Sigmoid colon (tissue), 7 donors: ENCODE data around the gene TMEM86A. TPM values are rescaled to one million over a fixed set of nuclear protein-coding genes. Genes with fewer than 3 reads are reported as not detected.
A peak's percentile ranks its signal among the peaks of the same experiment; 100 is the strongest.

Source experiments
- DNase-seq: peaks from one replicate; pipeline ENCODE4 v3.0.0-alpha.2; 2019
- H3K27ac ChIP-seq, 4 donors: fragments of 200-600 bp; sonication (generic); one replicate each; pipeline ENCODE4 v1.5.1; 2016 to 2019; ENCODE audit warnings: mild to moderate bottlenecking in 1 of 4
- H3K27me3 ChIP-seq, 3 donors: fragments of 200-600 bp; sonication (generic); one replicate each; pipeline ENCODE4 v1.5.1; 2019; ENCODE audit warnings: mild to moderate bottlenecking in 1 of 3
- H3K36me3 ChIP-seq, 4 donors: fragments of 200-600 bp; sonication (generic); one replicate each; pipeline ENCODE4 v1.5.1; 2016 to 2019
- H3K4me1 ChIP-seq, 4 donors: fragments of 200-600 bp; sonication (generic); one replicate each; pipeline ENCODE4 v1.5.1; 2017 to 2019
- H3K4me3 ChIP-seq, 4 donors: fragments of 200-600 bp; sonication (generic); one replicate each; pipeline ENCODE4 v1.5.1; 2017 to 2019; ENCODE audit warnings: mild to moderate bottlenecking in 2 of 4, moderate library complexity in 1 of 4
- H3K9me3 ChIP-seq, 4 donors: fragments of 200-600 bp in 3 of 4; sonication (generic) in 3 of 4; one replicate each; pipeline versions ENCODE4 v1.5.1 to v1.6.1; 2013 to 2019
- EP300 ChIP-seq, 4 donors: sonication (generic); formaldehyde crosslinking; IDR thresholded peaks; one replicate each; pipeline ENCODE4 v1.6.1; 2017; ENCODE audit warnings: antibody characterized with exemption in 4 of 4
- POLR2A ChIP-seq, 2 donors: fragments of 450-650 bp; IDR thresholded peaks; one replicate each; pipeline ENCODE4 v1.6.1; 2016; ENCODE audit warnings: antibody characterized with exemption in 2 of 2, mild to moderate bottlenecking in 2 of 2, moderate library complexity in 2 of 2
- POLR2AphosphoS5 ChIP-seq, 4 donors: sonication (generic); formaldehyde crosslinking; IDR thresholded peaks; one replicate each; pipeline ENCODE4 v1.6.1; 2017; ENCODE audit warnings: antibody characterized with exemption in 4 of 4
- WGBS, 2 donors: extraction: QIAGEN DNeasy Blood & Tissue Kit; methylation state at CpG; one replicate each; pipeline ENCODE4 v1.1.7; 2013; 5-methylcytosine and 5-hydroxymethylcytosine counted together
- intact Hi-C: fragments of 100-400 bp; cut with DNase I; formaldehyde crosslinking; loops from one replicate; pipeline ENCODE4 v1.15.1; 2023
- polyA plus RNA-seq, 3 donors: library from polyadenylated mRNA; stranded (reverse); fragments of 200-250 nt; gene quantifications; one replicate each; pipeline ENCODE4 v1.2.3, GENCODE V29; 2013
- total RNA-seq, 4 donors: library from RNA; depleted of rRNA; stranded (reverse); fragments of >200 nt; gene quantifications; one replicate each; pipeline ENCODE4 v1.1.0, GENCODE V29; 2016
- TF ChIP-seq, protein P1 (sequence below), 4 experiments: fragments of 450-650 bp in 3 of 4; fragments of 200-600 bp in 1 of 4; IDR thresholded peaks; one replicate each; pipeline ENCODE4 v1.5.1; 2016 to 2019; ENCODE audit warnings: antibody characterized with exemption in 4 of 4, mild to moderate bottlenecking in 3 of 4, moderate library complexity in 2 of 4
- donor health status: healthy with polysubstance abuse.
- donor health status: Bipolar disorder and iron deficiency.
- donor health status: healthy.

TMEM86A gene
- total and polyA plus RNA-seq, 7 donors = 1.7 to 5.3 (median 3.7) TPM

DNA sequence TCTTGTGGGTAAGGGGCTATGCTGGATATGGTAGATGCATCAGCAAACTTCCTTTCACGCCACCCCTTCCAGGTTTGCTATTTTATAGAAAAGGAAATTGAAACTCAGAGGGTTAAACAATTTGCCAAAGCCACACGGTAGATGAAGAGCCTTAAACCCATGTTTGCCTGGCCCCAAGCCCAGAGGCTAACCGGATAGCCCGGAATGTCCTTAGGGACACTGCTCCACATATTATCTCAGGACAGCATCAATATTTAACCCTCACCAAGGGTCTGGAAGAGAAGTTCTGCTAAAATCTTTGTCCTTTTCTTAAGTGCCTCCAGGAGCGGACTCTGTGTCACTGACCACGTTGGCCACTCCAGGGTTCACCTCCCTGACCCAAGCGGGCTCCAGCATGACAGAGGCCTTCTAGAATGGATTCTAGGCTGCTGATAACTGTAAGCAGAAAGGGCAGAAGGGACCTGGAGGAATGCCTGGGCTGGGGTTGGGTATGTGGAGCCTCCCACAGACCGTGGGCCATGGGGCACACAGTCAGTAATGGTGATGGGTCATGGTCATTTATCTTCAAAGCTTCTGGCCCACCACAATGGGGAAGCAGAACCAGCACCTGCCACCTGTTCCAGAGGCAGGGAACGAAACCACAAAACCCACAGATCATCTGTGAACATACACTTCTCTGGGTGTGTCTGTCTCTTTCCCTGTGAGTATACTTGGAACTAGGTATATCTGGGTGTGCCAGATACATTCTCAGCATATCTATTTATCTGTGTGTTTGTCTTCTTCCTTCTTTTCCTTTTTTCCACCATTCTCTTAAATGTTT lies 5.4 kb upstream of the TMEM86A start:
- Histone ChIP-seq H3K27me3 (no peaks in the 10 kb centered on the region), H3K4me3 (no peak overlapping the region), H3K36me3 (no peaks in the 10 kb centered on the region), H3K4me1 (peaks cover 0 to 5% (median 3%) of the 10 kb centered on the region in 4 donors), H3K9me3 (no peaks in the 10 kb centered on the region), H3K27ac (no peak overlapping the region)
- TF ChIP-seq, protein P1, sequence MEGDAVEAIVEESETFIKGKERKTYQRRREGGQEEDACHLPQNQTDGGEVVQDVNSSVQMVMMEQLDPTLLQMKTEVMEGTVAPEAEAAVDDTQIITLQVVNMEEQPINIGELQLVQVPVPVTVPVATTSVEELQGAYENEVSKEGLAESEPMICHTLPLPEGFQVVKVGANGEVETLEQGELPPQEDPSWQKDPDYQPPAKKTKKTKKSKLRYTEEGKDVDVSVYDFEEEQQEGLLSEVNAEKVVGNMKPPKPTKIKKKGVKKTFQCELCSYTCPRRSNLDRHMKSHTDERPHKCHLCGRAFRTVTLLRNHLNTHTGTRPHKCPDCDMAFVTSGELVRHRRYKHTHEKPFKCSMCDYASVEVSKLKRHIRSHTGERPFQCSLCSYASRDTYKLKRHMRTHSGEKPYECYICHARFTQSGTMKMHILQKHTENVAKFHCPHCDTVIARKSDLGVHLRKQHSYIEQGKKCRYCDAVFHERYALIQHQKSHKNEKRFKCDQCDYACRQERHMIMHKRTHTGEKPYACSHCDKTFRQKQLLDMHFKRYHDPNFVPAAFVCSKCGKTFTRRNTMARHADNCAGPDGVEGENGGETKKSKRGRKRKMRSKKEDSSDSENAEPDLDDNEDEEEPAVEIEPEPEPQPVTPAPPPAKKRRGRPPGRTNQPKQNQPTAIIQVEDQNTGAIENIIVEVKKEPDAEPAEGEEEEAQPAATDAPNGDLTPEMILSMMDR (IDR thresholded peaks at IDR 0.05) = no peak
- TF ChIP-seq POLR2A (IDR thresholded peaks at IDR 0.05) (no peak), POLR2AphosphoS5 (IDR thresholded peaks at IDR 0.05) (no peak), EP300 (IDR thresholded peaks at IDR 0.05) (no peak)
- intact Hi-C loops = loop anchor here (10.0 kb wide), 1 partner anchor 678 kb away; the partner anchor contains the start of gene SERGEF
- WGBS, 2 donors = 63 to 70% methylated on average over 9 of the region's 9 CpGs
- DNase-seq = no peak

GRCh38 chr11:18696638-18697225 lies 1.8 kb upstream of the TMEM86A start:
- peaks cover 0 to 5% (median 0%) of the 10 kb centered on the region in 4 donors for H3K36me3 ChIP-seq
- no peaks in the 10 kb centered on the region for H3K27me3 ChIP-seq
- 83 to 91% methylated on average over 2 of the region's 2 CpGs for WGBS, 2 donors
- no peak overlapping the region for H3K27ac ChIP-seq
- intact Hi-C loops = loop anchor here (5.0 to 10.0 kb wide), 3 partner anchors 36 to 682 kb away; partner anchors contain the start of gene SERGEF
- peaks cover 3 to 18% (median 15%) of the 10 kb centered on the region in 4 donors for H3K4me1 ChIP-seq
- no peak for DNase-seq
- no peak overlapping the region for H3K4me3 ChIP-seq
- no peaks in the 10 kb centered on the region for H3K9me3 ChIP-seq
- TF ChIP-seq POLR2AphosphoS5 (IDR thresholded peaks at IDR 0.05) (no peak), EP300 (IDR thresholded peaks at IDR 0.05) (no peak), POLR2A (IDR thresholded peaks at IDR 0.05) (no peak)
- TF ChIP-seq, protein P1 (IDR thresholded peaks at IDR 0.05) = no peak

GRCh38 chr11:18697576-18697975 lies 1.0 kb upstream of the TMEM86A start:
- H3K9me3 ChIP-seq = no peaks in the 10 kb centered on the region
- WGBS, 2 donors = 91 to 92% methylated on average over 4 of the region's 4 CpGs
- intact Hi-C loops = loop anchor here (5.0 to 10.0 kb wide), 3 partner anchors 35 to 683 kb away; partner anchors contain the start of gene SERGEF
- H3K4me1 ChIP-seq = peaks cover 3 to 18% (median 15%) of the 10 kb centered on the region in 4 donors
- H3K27me3 ChIP-seq = no peaks in the 10 kb centered on the region
- peak; percentile 12 for DNase-seq
- TF ChIP-seq EP300 (IDR thresholded peaks at IDR 0.05) = no peak
- no peak overlapping the region for H3K4me3 ChIP-seq
- peak overlapping the region in 2 of 4 donors; percentile 76 to 82 for H3K27ac ChIP-seq
- H3K36me3 ChIP-seq = peaks cover 0 to 13% (median 1%) of the 10 kb centered on the region in 4 donors

DNA sequence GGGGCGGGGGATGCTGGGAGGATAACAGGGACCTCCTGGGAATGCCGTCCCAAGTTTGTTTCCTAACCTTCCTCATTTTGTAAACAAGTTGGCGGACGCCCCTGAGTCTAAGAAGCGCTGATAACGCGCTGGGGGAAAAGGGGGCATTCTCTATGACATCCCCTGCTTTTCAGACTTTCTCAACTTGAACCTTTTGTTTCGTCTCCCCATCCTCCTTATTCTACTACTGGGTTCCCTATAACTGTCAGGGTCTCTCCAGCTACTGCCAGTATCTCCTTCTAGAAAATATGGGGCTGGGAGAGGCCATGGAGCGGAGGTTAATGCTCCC lies 654 bp downstream of the TMEM86A start:
- intact Hi-C loops = loop anchor here (2.0 to 10.0 kb wide), 5 partner anchors 33 to 684 kb away; partner anchors contain the start of genes SERGEF and SPTY2D1

More for the DNA sequence above, 654 bp downstream of the TMEM86A start:
- Histone ChIP-seq H3K27ac (peak overlapping the region; percentile 76 to 82 (median 77)), H3K4me3 (peak overlapping the region; percentile 62 to 98 (median 78)), H3K36me3 (peaks cover 0 to 17% (median 1%) of the 10 kb centered on the region in 4 donors), H3K27me3 (no peaks in the 10 kb centered on the region), H3K9me3 (no peaks in the 10 kb centered on the region), H3K4me1 (peaks cover 3 to 23% (median 15%) of the 10 kb centered on the region in 4 donors)
- WGBS, 2 donors = 11 to 20% methylated on average over 9 of the region's 9 CpGs
- no peak for DNase-seq
- TF ChIP-seq, protein P1 (IDR thresholded peaks at IDR 0.05) = no peak
- no peak for TF ChIP-seq EP300 (IDR thresholded peaks at IDR 0.05)
- TF ChIP-seq POLR2A (IDR thresholded peaks at IDR 0.05) = no peak
- no peak for TF ChIP-seq POLR2AphosphoS5 (IDR thresholded peaks at IDR 0.05)
